Testis (tissue), 3 donors: ENCODE measurements around the gene PARD6A. TPM values are rescaled to one million over a fixed set of nuclear protein-coding genes. Genes with fewer than 3 reads are reported as not detected.

ENCODE experiments used
- DNase-seq: peaks from one replicate; pipeline ENCODE4 v3.0.0-alpha.2; 2019
- H3K27ac ChIP-seq, 2 donors: fragments of 200-600 bp; sonication (generic); one replicate each; pipeline ENCODE4 v1.5.1; 2019
- H3K27me3 ChIP-seq: fragments of 200-600 bp; sonication (generic); one replicate; pipeline ENCODE4 v1.5.1; 2019
- H3K36me3 ChIP-seq: fragments of 200-600 bp; sonication (generic); one replicate; pipeline ENCODE4 v1.5.1; 2017; ENCODE audit warnings: low read depth; ENCODE audit errors: missing control alignments
- H3K4me1 ChIP-seq: fragments of 200-600 bp; sonication (generic); one replicate; pipeline ENCODE4 v1.5.1; 2019
- H3K4me3 ChIP-seq, 2 donors: fragments of 200-600 bp; sonication (generic); one replicate each; pipeline ENCODE4 v1.5.1; 2017 to 2019
- H3K9me3 ChIP-seq: fragments of 200-600 bp; sonication (generic); one replicate; pipeline ENCODE4 v1.5.1; 2017
- CTCF ChIP-seq, 3 experiments: fragments of 450-650 bp in 2 of 3; fragments of 200-600 bp in 1 of 3; sonication (generic) in 1 of 3; IDR thresholded peaks; one replicate each; pipeline ENCODE4 v1.5.1; 2016 to 2019; ENCODE audit warnings: antibody characterized with exemption in 3 of 3, mild to moderate bottlenecking in 2 of 3, moderate library complexity in 1 of 3
- POLR2A ChIP-seq: fragments of 450-650 bp; IDR thresholded peaks from one replicate; pipeline ENCODE4 v1.6.1; 2017; ENCODE audit warnings: antibody characterized with exemption, mild to moderate bottlenecking, moderate library complexity
- WGBS, 2 donors: methylation state at CpG; one replicate each; pipeline ENCODE4 v1.1.5; 2018; 5-methylcytosine and 5-hydroxymethylcytosine counted together
- intact Hi-C: fragments of 100-400 bp; cut with DNase I; formaldehyde crosslinking; loops from one replicate; pipeline ENCODE4 v1.15.1; 2023; ENCODE audit warnings: low total_unique reads
- polyA plus RNA-seq: library from polyadenylated mRNA; stranded (reverse); fragments of 350-450 nt; fragmentation: Illumina TruSeq; extraction: RNeasy Lipid Tissue Mini Kit (QIAGEN cat#74804); gene quantifications from one replicate; pipeline ENCODE4 v1.2.3, GENCODE V29; 2014; ENCODE audit warnings: low read depth, low replicate concordance; ENCODE audit not compliant: insufficient read depth
- total RNA-seq, 2 donors: library from RNA; depleted of rRNA; stranded (reverse); fragments of >200 nt; gene quantifications; one replicate each; pipeline ENCODE4 v1.2.3, GENCODE V29; 2016

PARD6A gene
- total and polyA plus RNA-seq, 3 donors from 2014 or later = 30.0 to 80.1 (median 35.4) TPM

- intact Hi-C loops = no loop called here
- no peaks in the 10 kb centered on the region for H3K36me3 ChIP-seq
- peaks cover 10% of the 10 kb centered on the region for H3K4me1 ChIP-seq
- H3K9me3 ChIP-seq = no peaks in the 10 kb centered on the region
- WGBS, 2 donors = 3 to 40% methylated on average over 1 to 47 of the region's 59 CpGs
- H3K27me3 ChIP-seq = no peaks in the 10 kb centered on the region
- no peak overlapping the region for H3K4me3 ChIP-seq
- H3K27ac ChIP-seq = no peak overlapping the region
- TF ChIP-seq POLR2A = no peak
- TF ChIP-seq CTCF (IDR thresholded peaks at IDR 0.05) = no peak
- DNase-seq = no peak
Measured at GRCh38 chr16:67652578-67653127, 8.1 kb upstream of the PARD6A start.

DNA sequence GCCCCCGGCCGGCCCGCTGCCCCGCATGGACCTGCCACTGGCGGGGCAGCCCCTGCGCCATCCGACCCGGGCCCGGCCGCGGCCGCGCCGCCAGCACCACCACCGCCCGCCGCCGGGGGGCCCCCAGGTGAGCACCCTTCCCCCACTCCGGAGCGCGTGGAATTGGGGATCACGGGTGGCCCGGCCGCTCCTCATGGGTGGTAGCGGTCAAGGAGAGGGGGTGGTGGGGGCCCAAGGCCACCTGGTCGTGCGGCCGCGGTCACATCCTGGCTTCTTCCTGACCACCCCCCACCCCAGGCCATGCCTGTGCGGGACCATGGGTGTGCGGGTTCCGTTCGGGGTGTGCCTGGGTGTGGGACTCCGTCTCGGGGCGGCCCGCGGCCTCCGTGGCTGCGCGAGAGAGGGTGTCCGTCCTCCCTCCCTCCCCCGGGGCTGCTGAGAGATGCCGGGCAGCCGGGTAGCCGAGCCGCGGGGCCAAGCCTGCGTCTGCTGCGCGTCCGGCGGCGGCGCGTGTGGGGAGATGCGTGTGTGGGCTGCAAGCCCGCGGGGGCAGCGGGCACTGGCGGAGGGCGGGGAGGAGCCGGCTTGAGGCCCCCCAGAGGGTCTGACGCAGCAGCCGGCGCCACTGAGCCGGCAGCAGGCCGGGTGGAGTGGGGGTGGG, 7.5 kb upstream of the PARD6A start:
- Histone ChIP-seq H3K36me3 (no peaks in the 10 kb centered on the region), H3K9me3 (no peaks in the 10 kb centered on the region), H3K27me3 (no peaks in the 10 kb centered on the region), H3K27ac (no peak overlapping the region), H3K4me3 (peak overlapping the region in 1 of 2 donors; percentile 44), H3K4me1 (peaks cover 7% of the 10 kb centered on the region)
- DNase-seq = no peak
- TF ChIP-seq POLR2A = no peak
- TF ChIP-seq CTCF (IDR thresholded peaks at IDR 0.05) = peak in 1 of 3 experiments; percentile 28
- intact Hi-C loops = no loop called here
- 0 to 10% methylated on average over 12 to 37 of the region's 68 CpGs for WGBS, 2 donors

GRCh38 chr16:67653789-67654402, 6.9 kb upstream of the PARD6A start:
- no peaks in the 10 kb centered on the region for H3K36me3 ChIP-seq
- peak overlapping the region in 1 of 2 donors; percentile 44 for H3K4me3 ChIP-seq
- intact Hi-C loops = no loop called here
- peaks cover 7% of the 10 kb centered on the region for H3K4me1 ChIP-seq
- TF ChIP-seq CTCF (IDR thresholded peaks at IDR 0.05) = no peak
- TF ChIP-seq POLR2A = no peak
- DNase-seq = no peak
- no peak overlapping the region for H3K27ac ChIP-seq
- H3K9me3 ChIP-seq = no peaks in the 10 kb centered on the region
- 14 to 40% methylated on average over 18 to 22 of the region's 25 CpGs for WGBS, 2 donors
- H3K27me3 ChIP-seq = no peaks in the 10 kb centered on the region

DNA sequence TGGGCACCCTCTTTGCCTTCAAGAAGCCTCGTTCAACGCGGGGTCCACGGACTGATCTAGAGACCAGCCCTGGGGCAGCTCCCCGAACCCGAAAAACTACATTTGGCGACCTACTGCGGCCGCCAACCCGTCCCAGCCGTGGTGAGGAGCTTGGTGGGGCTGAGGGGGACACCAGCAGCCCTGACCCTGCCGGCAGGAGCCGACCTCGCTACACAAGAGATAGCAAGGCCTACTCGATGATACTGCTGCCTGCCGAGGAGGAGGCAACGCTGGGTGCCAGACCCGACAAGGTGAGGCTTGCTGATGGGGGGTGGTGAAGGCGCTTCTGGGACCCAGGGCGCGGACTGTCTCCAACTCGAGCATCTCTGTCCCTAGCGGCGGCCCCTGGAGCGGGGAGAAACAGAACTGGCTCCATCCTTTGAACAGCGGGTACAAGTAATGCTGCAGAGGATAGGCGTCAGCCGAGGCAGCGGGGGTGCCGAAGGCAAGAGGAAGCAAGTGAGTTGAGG, 6.3 kb upstream of the PARD6A start:
- Histone ChIP-seq H3K36me3 (no peaks in the 10 kb centered on the region), H3K4me1 (peaks cover 12% of the 10 kb centered on the region), H3K9me3 (no peaks in the 10 kb centered on the region), H3K4me3 (no peak overlapping the region), H3K27me3 (no peaks in the 10 kb centered on the region), H3K27ac (no peak overlapping the region)
- no peak for DNase-seq
- 43 to 52% methylated on average over 22 to 30 of the region's 30 CpGs for WGBS, 2 donors
- TF ChIP-seq CTCF (IDR thresholded peaks at IDR 0.05) (no peak), POLR2A (no peak)
- intact Hi-C loops = no loop called here
